ENCODE results near the gene GLP1R.

- no peak for TF ChIP-seq BHLHE40 (IDR thresholded peaks at IDR 0.05; ENCODE audit: borderline replicate concordance)
- TF ChIP-seq PKNOX1 (IDR thresholded peaks at IDR 0.05): no peak
- no peak for TF ChIP-seq FOXM1 (IDR thresholded peaks at IDR 0.05; ENCODE audit: borderline replicate concordance)
- no peak for TF ChIP-seq NFRKB (IDR thresholded peaks at IDR 0.05)
- TF ChIP-seq ELF4 (IDR thresholded peaks at IDR 0.05): no peak
- no peak for TF ChIP-seq FOXA1 (IDR thresholded peaks at IDR 0.05)
- no peak for TF ChIP-seq TARDBP (IDR thresholded peaks at IDR 0.05)
- no peak for TF ChIP-seq LEF1 (IDR thresholded peaks at IDR 0.05; ENCODE audit: borderline replicate concordance)
- no peak for TF ChIP-seq ZNF384 (IDR thresholded peaks at IDR 0.05)
- no peak for TF ChIP-seq SUZ12 (IDR thresholded peaks at IDR 0.05)
- no peak for TF ChIP-seq SP1 (IDR thresholded peaks at IDR 0.05)
- TF ChIP-seq FOXK2 (IDR thresholded peaks at IDR 0.05): no peak
- no peak for TF ChIP-seq L3MBTL2 (conservative IDR thresholded peaks at IDR 0.05)
Observed at GRCh38 chr6:39003072-39003471, 45.5 kb upstream of the GLP1R start.
